Superior temporal gyrus (tissue), 1 donor: Measurements from ENCODE around the gene TMEM260.
A peak's percentile ranks its signal among the peaks of the same experiment; 100 is the strongest.

Experiments
- DNase-seq: peaks from one replicate; pipeline ENCODE4 v3.0.0-alpha.2; 2016; ENCODE audit errors: extremely low spot score

Gene TMEM260

GRCh38 chr14:56579345-56580220, at the start of gene TMEM260:
TSS of gene TMEM260 (plus strand) at chr14:56579798. CDS start at chr14:56579915, 117 bp downstream.
- peak; percentile 95 for DNase-seq

GRCh38 chr14:56532546-56532945, 47.1 kb upstream of the TMEM260 start:
- DNase-seq = no peak

GRCh38 chr14:56534656-56535055, 44.9 kb upstream of the TMEM260 start:
- DNase-seq = no peak

GRCh38 chr14:56539862-56540261, 39.7 kb upstream of the TMEM260 start:
- no peak for DNase-seq

GRCh38 chr14:56543436-56543835, 36.2 kb upstream of the TMEM260 start:
- no peak for DNase-seq

GRCh38 chr14:56549721-56550120, 29.9 kb upstream of the TMEM260 start:
- DNase-seq = no peak

DNA sequence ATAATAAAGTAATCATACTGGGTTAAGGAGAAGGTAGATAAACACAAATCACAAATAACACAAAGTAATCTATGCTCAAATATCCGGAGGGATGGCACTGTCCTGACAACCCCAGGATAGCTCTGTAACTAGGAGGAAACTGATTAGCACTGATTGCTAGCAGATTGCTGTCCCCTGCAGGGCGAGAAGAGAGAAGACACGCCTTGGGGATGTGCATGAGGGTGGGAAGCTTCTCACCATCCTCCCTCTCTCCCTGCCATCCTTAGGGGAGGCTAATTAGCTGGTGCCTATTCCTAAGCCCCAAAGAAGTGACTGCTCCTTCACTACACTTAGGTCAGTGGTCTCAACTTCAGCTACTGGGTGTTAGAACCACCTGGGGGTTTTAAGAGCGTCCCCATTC, 27.0 kb upstream of the TMEM260 start:
- DNase-seq = no peak

GRCh38 chr14:56554301-56554700, 25.3 kb upstream of the TMEM260 start:
- no peak for DNase-seq

- peak; percentile 42 for DNase-seq
These were observed 23.6 kb upstream of the TMEM260 start for GRCh38 chr14:56555921-56556570.

GRCh38 chr14:56559182-56559581, 20.4 kb upstream of the TMEM260 start:
- no peak for DNase-seq

DNA sequence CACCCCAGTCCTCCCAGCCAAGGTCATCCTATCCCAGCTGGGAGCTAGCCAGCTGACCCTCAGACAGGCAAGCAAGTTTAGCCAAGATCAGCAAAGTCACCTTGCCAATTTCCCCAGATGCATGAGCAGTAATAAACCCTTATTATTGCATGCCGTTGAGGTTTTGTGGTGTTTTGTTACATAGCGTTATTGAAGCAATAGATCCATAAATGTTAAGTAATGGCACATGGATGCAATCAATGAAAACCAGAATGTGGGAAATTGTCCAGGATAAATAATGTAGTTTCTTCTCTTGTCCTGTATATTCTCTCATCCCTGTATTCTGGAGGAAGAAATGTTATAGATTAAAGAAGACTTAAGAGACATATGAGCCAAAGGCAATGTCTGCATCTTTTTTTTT, 18.0 kb upstream of the TMEM260 start:
- no peak for DNase-seq

- DNase-seq = no peak
These were observed 16.7 kb upstream of the TMEM260 start for GRCh38 chr14:56562883-56563282.

- no peak for DNase-seq
These were observed 10.4 kb upstream of the TMEM260 start for GRCh38 chr14:56569174-56569573.

GRCh38 chr14:56570295-56570694, 9.3 kb upstream of the TMEM260 start:
- no peak for DNase-seq

DNA sequence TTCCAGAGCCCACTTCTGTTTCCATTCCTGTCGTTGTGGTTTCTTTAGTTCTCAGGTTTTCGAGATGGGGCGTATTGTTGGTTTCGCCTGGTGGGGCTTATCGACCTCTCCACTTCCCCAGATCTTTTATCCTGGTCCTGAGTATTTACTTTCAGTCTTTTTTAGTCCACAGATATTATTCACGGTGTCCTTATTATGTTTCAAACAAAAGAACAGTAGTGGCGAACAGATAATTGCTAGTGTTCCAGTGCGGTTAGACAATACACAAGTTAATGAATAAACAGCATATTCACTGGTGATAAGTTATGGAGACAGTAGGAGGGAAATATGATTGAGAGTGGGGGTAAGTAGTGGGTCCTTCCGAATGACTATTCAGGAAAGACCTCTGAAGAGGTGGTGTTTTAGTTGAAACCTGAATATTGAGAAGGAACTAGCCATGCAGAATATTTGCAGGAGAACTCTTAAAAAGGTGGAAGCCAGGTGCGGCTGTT, 668 bp downstream of the TMEM260 start:
- no peak for DNase-seq

- DNase-seq = no peak
These were observed 1.6 kb downstream of the TMEM260 start for GRCh38 chr14:56581041-56581727.

GRCh38 chr14:56585461-56586084, 6.0 kb downstream of the TMEM260 start:
- DNase-seq = no peak

- DNase-seq = peak; percentile 54
These were observed 8.1 kb downstream of the TMEM260 start for GRCh38 chr14:56587701-56588100.

DNA sequence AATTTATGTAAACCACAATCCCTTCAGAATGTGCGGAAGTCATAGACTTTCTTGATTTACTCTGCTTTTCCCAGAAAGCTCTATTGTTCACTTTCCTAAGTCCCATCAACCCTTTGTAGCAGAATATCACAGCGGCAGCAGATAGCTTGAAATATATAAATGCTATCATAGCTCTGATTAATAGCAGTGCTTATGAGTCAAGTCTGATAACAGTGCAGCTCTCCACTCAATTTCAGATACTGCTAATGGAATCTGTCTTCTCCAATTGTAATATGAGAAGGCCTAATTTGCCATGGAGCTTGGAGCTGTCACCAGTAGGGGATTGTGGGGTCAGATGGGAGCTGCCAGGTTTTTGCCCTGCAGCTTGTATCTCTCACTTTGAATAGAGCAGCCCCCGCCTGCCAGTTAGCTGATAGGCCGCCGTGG, 10.9 kb downstream of the TMEM260 start:
- no peak for DNase-seq

DNA sequence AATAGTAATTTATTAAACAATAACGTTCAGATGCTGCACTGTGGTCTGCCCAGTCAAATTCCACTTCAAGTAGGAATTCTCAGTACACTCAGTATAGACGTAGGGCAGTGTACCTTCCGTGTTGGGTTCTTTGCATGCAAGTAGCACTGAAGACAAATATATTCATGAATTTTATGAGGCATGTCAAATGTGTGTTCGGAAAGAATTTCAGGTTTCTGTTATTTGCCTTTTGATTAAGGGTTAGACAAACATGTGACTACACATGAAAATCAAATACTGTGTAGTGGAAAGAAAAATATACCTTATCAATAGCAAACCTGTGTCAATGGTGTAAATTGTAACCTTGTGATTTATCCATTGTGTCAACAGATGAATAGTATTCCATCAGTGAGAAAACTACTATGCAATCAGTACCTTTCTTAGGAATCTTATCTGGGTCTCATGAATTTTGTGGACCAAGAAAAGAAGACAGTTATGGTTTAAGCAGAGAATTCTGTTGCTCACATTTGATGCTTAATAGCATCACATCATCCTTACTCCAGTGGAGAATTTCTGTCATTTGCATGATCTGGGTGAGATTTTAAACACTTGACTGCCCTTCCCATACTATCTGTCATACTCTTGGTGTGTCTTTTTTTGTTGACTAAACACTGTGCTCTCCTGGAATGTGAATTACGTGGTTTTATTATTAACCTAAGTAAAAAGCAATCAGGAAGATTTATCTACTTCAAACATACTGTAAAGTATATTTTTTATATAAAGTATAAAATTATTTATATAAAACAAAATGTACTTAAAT, 13.3 kb downstream of the TMEM260 start:
- no peak for DNase-seq

GRCh38 chr14:56594428-56594827, 14.8 kb downstream of the TMEM260 start:
- no peak for DNase-seq
